GM19351 (cell line): ENCODE measurements around the gene TEX101.
"Not testable (repeated sequence)": the region's sequence is repeated elsewhere in the genome, so short reads cannot be mapped to it uniquely, and the experiment has no call there.

Experiments
- ATAC-seq: cut with Tn5 transposase; IDR thresholded peaks from one replicate; pipeline ENCODE4 v1.9.1; 2021; ENCODE audit warnings: mild to moderate bottlenecking, moderate library complexity; ENCODE audit not compliant: unreplicated experiment

The TEX101 gene, protein sequence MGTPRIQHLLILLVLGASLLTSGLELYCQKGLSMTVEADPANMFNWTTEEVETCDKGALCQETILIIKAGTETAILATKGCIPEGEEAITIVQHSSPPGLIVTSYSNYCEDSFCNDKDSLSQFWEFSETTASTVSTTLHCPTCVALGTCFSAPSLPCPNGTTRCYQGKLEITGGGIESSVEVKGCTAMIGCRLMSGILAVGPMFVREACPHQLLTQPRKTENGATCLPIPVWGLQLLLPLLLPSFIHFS

GRCh38 chr19:43414554-43414953 is at the start of gene TEX101:
TEX101 (plus strand) TSS chr19:43414890; CDS start chr19:43415920, 1,030 bp downstream.
- no peak for ATAC-seq

DNA sequence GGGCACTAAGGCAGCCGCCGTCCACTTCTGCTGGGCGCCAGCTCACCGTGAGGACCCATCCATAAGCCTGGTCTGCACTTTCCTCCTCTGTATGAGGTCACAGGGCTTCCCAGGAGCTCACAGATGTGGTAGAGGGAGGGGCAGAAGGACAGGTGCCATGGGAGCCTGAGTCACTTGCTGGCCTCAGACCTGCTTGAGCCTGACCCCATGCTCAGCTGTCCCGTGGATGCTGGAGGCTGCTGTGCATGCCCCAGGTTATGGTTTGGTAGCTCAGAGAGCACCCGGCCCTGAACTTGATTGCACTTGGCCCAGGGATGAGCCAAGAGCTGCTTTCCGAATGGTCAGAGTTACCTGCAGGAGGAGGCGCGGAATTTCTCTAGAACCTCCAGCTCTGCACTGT is 49.0 kb upstream of the TEX101 start:
- ATAC-seq: not testable (repeated sequence)

GRCh38 chr19:43367822-43368221 is 46.9 kb upstream of the TEX101 start:
- no peak for ATAC-seq

DNA sequence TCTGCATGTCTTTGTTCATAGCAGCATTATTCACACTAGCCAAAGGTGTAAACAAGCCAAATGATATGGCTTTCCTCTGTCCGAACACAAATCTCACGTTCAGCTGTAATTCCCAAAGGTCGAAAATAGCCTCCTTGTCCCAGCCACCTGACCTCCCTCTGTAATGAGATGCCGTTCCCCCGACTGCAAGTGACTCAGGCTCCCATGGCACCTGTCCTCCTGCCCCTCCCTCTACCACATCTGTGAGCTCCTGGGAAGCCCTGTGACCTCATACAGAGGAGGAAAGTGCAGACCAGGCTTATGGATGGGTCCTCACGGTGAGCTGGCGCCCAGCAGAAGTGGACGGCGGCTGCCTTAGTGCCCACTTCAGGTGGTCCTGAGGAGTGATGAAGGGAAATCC is 45.8 kb upstream of the TEX101 start:
- not testable (repeated sequence) for ATAC-seq

DNA sequence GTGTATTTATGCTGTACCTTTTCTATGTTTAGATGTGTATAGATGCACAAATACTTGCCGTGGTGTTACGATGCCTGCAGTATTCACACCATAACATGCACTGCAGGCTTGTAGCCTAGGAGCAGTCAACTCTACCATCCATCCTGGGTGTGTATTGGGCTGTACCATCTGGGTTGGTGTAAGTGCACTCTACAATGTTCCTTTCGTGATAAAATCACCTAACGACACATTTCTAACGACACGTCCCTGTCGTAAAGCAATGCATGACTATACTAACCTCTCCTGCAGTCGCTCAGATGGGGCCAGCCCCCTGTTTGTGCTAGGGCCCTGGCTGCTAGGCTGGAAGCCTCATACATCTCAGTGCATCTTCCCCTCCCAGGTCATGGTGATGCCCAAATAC is 42.8 kb upstream of the TEX101 start:
- no peak for ATAC-seq

DNA sequence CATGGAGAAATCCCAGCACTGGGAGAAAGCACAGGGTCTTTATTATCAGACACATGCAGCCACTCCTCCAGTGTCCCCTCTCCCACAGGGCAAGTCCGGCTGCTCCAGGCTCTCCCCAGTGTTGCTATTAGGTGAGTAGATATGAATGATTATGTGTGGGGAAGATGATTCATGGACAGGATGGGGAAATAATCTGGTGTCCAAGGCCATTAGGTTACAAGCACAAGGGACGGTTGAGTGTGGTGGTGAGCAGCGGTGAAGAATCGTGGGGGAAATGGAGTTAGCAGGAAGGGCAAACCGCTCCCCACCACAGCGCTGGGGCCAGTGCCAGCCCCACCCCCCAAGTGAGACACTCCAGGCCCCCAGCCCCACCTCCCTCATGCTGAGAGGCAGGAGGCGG is 42.2 kb upstream of the TEX101 start:
- no peak for ATAC-seq

GRCh38 chr19:43377624-43378023 is 37.1 kb upstream of the TEX101 start:
- not testable (repeated sequence) for ATAC-seq

DNA sequence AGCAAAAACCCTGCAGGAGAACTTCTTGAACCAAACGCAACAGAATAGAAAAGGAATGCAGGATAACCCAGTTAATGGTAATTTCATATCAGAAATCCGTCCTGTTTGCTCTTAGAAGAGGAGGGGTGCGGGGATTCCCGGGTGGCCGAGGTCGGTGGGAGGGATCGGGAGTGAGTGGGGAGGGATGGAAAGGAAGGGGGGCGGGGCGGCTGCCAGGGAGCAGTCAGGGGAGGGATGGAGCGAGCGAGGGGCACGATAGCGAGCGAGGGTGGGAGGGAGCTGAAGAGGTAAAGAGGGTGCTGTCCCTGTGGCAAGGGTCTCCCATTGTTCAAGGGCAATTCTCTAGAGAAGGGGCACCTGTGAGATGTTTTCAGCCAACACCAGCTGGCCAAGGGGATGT is 34.7 kb upstream of the TEX101 start:
- no peak for ATAC-seq

DNA sequence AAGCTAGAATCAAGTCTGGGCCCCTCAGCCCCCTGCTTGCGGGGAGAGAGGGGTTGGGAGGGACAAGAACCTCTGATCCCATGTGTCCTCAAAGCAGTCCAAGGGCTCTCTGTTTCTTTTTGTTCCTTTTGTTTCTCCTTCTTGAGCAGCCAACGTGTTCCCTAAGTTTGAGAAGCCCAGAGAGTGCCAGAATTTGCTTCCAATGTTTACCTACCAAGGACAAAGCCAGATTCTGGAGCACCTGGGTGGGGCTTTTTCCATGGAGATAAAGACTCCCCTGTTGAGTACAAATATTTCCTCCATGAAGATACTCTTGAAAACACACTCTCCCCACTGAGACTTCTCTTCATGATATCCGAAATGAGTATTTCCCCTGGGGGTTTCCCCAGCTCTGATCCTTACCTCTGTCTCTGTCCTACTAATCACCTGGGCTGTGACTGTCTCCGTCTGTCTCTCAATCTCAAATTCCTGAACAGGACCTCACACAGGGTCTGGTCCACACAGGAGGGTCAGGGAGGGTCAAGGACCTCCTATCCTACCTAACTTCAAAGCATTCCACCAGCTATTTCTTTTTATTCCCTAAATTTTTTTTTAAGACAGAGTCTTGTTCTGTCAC is 33.8 kb upstream of the TEX101 start:
- ATAC-seq: no peak

DNA sequence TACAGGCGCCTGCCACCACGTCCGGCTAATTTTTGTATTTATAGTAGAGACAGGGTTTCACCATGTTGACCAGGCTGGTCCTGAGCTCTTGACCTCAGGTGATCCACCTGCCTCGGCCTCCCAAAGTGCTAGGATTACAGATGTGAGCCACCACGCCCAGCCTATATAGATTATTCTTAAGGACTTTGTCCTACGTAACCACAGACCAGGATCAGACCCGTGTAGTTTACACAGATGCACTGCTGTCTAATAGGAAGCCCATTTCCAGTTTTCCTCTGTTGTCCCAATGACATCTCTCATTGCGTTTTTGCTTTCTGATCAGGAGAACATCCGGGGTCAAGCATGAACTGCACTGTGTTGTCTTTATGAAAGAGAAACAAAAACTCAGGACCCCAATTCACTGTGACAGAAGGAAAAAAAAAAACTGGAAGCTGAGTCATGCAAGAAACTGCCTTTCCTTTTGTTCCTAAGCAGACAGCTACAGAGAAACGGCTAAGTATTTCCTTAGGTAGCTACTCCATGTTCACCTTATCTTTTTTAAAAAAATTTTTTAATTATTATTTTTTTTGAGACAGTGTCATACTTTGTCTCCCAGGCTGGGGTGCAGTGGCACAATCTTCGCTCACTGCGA is 32.0 kb upstream of the TEX101 start:
- ATAC-seq: not testable (repeated sequence)

DNA sequence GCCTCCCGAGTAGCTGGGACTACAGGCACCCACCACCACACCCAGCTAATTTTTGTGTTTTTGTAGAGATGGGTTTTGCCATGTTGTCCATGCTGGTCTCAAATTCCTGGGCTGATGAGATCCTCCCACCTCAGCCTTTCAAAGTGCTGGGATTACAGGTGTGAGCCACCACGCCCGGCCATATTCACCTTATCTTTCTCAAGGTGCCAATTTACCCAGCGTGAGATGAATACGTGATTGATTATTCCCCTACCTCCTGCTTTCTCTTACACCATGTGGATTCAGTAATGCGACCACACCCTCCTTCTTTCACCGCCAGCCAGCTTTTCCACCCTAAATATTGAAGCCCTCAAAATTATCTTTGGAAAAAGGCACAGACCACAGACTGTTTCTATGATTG is 31.4 kb upstream of the TEX101 start:
- not testable (repeated sequence) for ATAC-seq

DNA sequence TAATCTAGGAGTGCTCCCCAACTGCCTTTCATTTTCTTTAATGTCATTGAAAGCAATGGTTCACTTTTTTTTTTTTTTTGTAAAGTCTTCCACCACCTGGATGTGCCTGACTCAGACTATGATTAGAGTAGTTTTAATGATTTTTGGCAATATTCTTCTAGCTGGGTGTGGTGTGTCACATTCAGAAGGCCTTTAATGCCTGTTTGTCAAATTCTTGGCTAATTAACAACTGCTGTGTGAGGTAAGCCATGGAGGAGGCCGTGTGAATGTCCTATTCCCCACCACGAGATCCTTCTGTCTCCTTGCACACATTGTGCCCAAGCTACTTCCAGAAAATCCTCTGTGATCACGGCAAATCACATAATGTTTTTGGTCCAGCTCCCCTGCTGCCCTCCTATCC is 30.9 kb upstream of the TEX101 start:
- ATAC-seq: not testable (repeated sequence)

GRCh38 chr19:43390903-43391551 is 23.7 kb upstream of the TEX101 start:
- not testable (repeated sequence) for ATAC-seq

GRCh38 chr19:43391552-43391935 is 23.1 kb upstream of the TEX101 start:
- ATAC-seq: not testable (repeated sequence)

DNA sequence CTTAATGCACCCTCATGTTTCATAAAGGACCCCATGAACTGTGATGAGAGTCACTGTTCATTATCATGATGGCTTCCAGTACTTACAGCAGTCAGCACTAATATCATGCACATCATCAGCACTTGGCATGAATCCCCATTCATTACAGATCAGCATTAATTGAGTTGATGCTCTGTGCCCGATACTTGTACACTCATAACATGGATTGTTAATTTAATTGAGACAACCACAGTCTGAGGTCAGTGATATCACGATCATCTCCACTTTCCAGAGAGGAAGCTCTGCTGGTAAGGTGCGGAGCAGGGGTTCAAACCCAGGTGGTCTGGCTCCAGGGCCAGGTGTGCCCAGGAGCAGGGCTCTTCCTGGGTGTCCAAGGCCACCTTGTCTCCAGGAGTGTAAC is 21.2 kb upstream of the TEX101 start:
- ATAC-seq: not testable (repeated sequence)

DNA sequence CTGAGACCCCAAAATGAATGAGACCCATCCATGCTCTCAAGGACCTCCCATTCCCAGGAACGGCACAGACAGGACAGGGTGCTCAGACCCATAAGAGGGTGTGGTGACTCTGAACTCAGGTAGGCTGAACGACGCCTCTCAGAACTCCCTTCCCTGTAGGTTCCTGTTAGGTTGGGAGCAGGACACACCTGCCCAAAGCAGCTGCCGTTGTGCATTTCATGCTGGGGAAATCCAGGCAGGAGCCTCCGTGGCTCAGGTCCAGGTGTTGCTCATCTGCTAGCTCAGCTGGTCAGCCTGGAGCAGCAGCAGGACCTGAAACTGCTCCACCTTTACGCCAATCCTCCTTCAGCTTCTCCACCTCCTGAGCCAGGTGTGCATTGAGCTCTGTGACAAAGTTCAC is 19.1 kb upstream of the TEX101 start:
- no peak for ATAC-seq

GRCh38 chr19:43406297-43406696 is 8.4 kb upstream of the TEX101 start:
- ATAC-seq: no peak

DNA sequence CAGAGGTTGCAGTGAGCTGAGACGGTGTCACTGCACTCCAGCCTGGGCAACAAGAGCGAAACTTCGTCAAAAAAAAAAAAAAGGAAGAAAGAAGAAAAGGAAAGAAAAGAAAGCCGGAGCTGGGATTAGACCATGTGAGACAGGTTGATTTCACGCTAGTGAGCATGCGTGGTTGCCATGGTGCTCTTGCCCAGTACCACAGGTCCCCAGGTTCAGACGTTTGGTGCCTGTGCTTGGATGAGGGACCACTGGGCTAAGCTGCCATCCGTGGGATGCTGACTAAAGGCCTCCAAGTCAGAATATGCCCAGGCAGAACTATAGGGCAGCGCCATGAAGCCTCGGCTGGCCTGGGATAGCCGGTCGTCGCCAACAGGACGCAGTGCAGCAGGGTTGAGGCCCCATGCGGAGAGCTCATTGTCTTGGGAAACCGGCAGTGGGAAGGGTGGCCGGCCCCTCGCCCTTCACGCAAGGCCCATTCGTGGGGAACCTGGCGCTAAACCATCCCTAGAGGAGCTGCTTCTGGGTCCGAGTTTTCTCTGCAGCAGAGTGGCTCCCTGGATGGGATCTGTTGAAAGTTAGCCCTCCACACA is 7.2 kb upstream of the TEX101 start:
- ATAC-seq: no peak

- ATAC-seq: no peak
Measured at GRCh38 chr19:43408043-43408442, 6.6 kb upstream of the TEX101 start.

GRCh38 chr19:43409415-43409814 is 5.3 kb upstream of the TEX101 start:
- no peak for ATAC-seq

- ATAC-seq: no peak
Measured at GRCh38 chr19:43412441-43412840, 2.2 kb upstream of the TEX101 start.
